Immature natural killer cell (primary cell): ENCODE results near the gene EEIG2. TPM values are rescaled to one million over a fixed set of nuclear protein-coding genes. Genes with fewer than 3 reads are reported as not detected.
A peak's percentile ranks its signal among the peaks of the same experiment; 100 is the strongest.

Source experiments
- DNase-seq, 3 donors: peaks; one replicate each; pipeline ENCODE4 v3.0.0; 2022; ENCODE audit warnings: mixed read lengths in 1 of 3
- H3K27ac Mint-ChIP-seq, 6 donors: one replicate each; pipeline ENCODE4 v1.8.0; 2020; ENCODE audit warnings: mixed read lengths in 6 of 6, mild to moderate bottlenecking in 5 of 6, inconsistent platforms in 4 of 6, moderate library complexity in 3 of 6
- H3K27me3 Mint-ChIP-seq, 3 donors: one replicate each; pipeline ENCODE4 v1.8.0; 2020 to 2021; ENCODE audit warnings: low read depth in 3 of 3, mild to moderate bottlenecking in 3 of 3, mixed read lengths in 3 of 3, moderate library complexity in 3 of 3, inconsistent platforms in 1 of 3
- H3K36me3 Mint-ChIP-seq, 3 donors: one replicate each; pipeline ENCODE4 v1.8.0; 2020; ENCODE audit warnings: mixed read lengths in 3 of 3, inconsistent platforms in 2 of 3, mild to moderate bottlenecking in 2 of 3
- H3K4me1 Mint-ChIP-seq, 2 donors: one replicate each; pipeline ENCODE4 v1.8.0; 2020; ENCODE audit warnings: inconsistent platforms in 2 of 2, mild to moderate bottlenecking in 2 of 2, mixed read lengths in 2 of 2, moderate library complexity in 1 of 2
- H3K4me3 Mint-ChIP-seq, 5 donors: one replicate each; pipeline ENCODE4 v1.8.0; 2020; ENCODE audit warnings: mild to moderate bottlenecking in 5 of 5, mixed read lengths in 5 of 5, inconsistent platforms in 3 of 5, moderate library complexity in 3 of 5
- H3K9me3 Mint-ChIP-seq, 6 donors: one replicate each; pipeline ENCODE4 v1.8.0; 2020; ENCODE audit warnings: mild to moderate bottlenecking in 6 of 6, mixed read lengths in 6 of 6, inconsistent platforms in 4 of 6, moderate library complexity in 3 of 6
- polyA plus RNA-seq, 3 donors: library from polyadenylated mRNA; unstranded; fragments of 300-500 nt; fragmentation: Illumina TruSeq; gene quantifications; one replicate each; pipeline ENCODE4 v1.2.3, GENCODE V29; 2021

EEIG2 gene
- polyA plus RNA-seq, 3 donors from 2014 or later, result 1.3 to 1.6 (median 1.4) TPM

DNA sequence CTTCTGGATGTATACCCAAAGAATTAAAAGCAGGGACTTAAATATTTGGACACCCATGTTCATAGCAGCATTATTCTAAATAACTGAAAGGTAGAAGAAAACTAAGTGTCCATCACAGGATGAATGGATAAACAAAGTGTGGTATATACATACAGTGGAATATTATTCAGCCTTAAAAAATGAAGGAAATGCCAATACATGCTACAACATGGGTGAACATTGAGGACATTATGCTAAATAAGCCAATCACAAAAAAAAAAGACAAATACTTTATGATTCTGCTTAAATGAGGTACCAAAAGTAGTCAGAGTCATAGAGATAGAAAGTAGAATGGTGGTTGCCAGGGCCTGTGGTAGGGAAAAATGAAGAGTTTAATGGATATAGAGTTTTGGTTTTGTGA, 14.1 kb downstream of the EEIG2 start:
- Mint-ChIP-seq H3K27me3 (no peaks in the 10 kb centered on the region), H3K4me3 (no peak overlapping the region), H3K4me1 (peaks cover 0 to 9% of the 10 kb centered on the region in 2 donors), H3K9me3 (peaks cover 0 to 5% (median 1%) of the 10 kb centered on the region in 6 donors), H3K27ac (no peak overlapping the region), H3K36me3 (peaks cover 0 to 4% (median 0%) of the 10 kb centered on the region in 3 donors)
- DNase-seq, result no peak

DNA sequence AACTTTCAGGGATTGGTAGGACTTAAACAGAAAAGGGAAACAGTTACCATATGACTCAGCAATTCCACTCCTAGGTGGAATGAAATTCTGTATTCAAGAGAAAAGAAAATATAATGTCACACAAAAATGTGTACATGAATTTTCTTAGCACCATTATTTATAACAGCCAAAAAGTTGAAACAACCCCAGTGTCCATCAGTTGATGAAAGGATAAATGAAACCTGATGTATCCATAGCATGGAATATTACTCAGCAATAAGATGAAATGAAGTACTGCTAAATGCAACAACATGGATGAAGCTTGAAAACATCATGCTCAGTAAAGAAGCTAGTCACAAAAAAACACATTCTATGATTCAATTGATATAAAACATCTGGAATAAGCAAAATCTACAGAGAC, 15.5 kb downstream of the EEIG2 start:
- Mint-ChIP-seq H3K9me3 (peaks cover 0 to 5% (median 3%) of the 10 kb centered on the region in 6 donors), H3K36me3 (peaks cover 0 to 6% (median 0%) of the 10 kb centered on the region in 3 donors), H3K4me1 (peaks cover under 1 to 10% of the 10 kb centered on the region in 2 donors), H3K4me3 (no peak overlapping the region), H3K27me3 (no peaks in the 10 kb centered on the region), H3K27ac (peak overlapping the region in 2 of 6 donors; percentile 0 to 18)
- DNase-seq, result no peak

DNA sequence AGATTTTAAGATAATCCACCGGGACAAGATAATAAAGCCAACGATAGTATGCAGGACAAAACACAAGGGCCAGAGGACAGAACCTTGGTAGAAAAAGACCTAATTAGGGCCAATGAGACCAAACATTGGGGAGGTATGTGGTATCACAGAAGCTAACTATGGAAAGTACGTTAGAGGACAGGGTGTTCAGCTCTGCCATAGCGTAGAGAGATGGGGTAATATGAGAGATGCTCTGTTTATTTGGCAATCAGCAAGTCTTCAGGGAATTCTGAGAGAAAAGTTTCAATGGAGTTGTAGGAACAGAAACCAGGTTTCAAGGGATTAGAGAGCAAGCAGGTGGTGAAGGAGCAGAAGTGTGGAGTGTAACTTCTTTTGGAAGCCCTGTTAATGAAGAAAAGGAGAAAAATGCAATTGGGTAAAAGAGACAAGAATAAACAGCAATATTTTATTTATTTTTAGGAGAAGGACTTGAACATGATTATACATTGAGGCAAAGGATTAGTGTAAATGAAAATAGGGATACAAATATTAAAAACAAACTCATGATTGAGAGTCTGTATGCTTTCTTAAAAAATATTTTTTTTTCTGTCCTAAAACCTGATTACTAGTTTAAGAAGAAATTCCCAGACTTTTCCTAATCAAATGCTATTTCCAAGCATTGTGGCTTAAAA, 24.0 kb downstream of the EEIG2 start:
- H3K27ac Mint-ChIP-seq, result peak overlapping the region in 4 of 6 donors; percentile 1 to 52 (median 31)
- H3K4me1 Mint-ChIP-seq, result peaks cover 29 to 70% of the 10 kb centered on the region in 2 donors
- DNase-seq, result no peak
- H3K36me3 Mint-ChIP-seq, result peaks cover 0 to 3% (median 0%) of the 10 kb centered on the region in 3 donors
- no peak overlapping the region for H3K4me3 Mint-ChIP-seq
- H3K27me3 Mint-ChIP-seq, result no peaks in the 10 kb centered on the region
- peaks cover 0 to 13% (median 0%) of the 10 kb centered on the region in 6 donors for H3K9me3 Mint-ChIP-seq

- no peak for DNase-seq
- peaks cover 34 to 76% of the 10 kb centered on the region in 2 donors for H3K4me1 Mint-ChIP-seq
- H3K27me3 Mint-ChIP-seq, result peaks cover 0 to 1% (median 0%) of the 10 kb centered on the region in 3 donors
- H3K4me3 Mint-ChIP-seq, result no peak overlapping the region
- H3K27ac Mint-ChIP-seq, result peak overlapping the region in 2 of 6 donors; percentile 52 to 71
- peaks cover 0 to 13% (median 0%) of the 10 kb centered on the region in 6 donors for H3K9me3 Mint-ChIP-seq
- peaks cover 0 to 3% (median 0%) of the 10 kb centered on the region in 3 donors for H3K36me3 Mint-ChIP-seq
Measured at GRCh38 chr1:108584428-108584856, 24.5 kb downstream of the EEIG2 start.

- H3K4me3 Mint-ChIP-seq, result no peak overlapping the region
- no peaks in the 10 kb centered on the region for H3K36me3 Mint-ChIP-seq
- peaks cover 0 to 9% (median 0%) of the 10 kb centered on the region in 6 donors for H3K9me3 Mint-ChIP-seq
- peaks cover 39 to 85% of the 10 kb centered on the region in 2 donors for H3K4me1 Mint-ChIP-seq
- no peak for DNase-seq
- peak overlapping the region; percentile 2 to 78 (median 47) for H3K27ac Mint-ChIP-seq
- peaks cover 0 to 1% (median 0%) of the 10 kb centered on the region in 3 donors for H3K27me3 Mint-ChIP-seq
Measured at GRCh38 chr1:108585313-108585712, 25.4 kb downstream of the EEIG2 start.

GRCh38 chr1:108590441-108590840, 30.5 kb downstream of the EEIG2 start:
- H3K36me3 Mint-ChIP-seq, result no peaks in the 10 kb centered on the region
- H3K27me3 Mint-ChIP-seq, result peaks cover 0 to 1% (median 0%) of the 10 kb centered on the region in 3 donors
- H3K9me3 Mint-ChIP-seq, result no peaks in the 10 kb centered on the region
- H3K4me1 Mint-ChIP-seq, result peaks cover 49 to 64% of the 10 kb centered on the region in 2 donors
- no peak for DNase-seq
- peak overlapping the region in 4 of 5 donors; percentile 9 to 62 (median 26) for H3K4me3 Mint-ChIP-seq
- peak overlapping the region; percentile 85 to 96 (median 93) for H3K27ac Mint-ChIP-seq

DNA sequence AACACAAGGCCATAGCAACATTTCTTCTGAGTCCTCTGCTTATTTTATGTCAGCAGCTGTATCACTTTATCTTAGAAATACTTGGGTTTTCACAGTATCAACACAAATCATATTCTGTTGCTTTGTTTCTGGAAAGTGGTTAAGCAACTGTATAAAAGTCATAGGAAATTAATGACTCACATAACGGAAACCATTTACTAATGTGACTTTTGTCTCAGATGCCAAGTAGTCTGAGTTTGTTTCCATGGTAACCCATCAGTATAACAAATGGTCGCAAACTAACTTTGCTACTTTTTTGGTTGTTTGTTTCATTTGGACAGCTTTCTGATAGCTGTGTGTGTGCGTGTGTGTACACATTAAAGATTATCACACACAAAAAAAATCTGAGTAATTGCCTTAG, 31.1 kb downstream of the EEIG2 start:
- peak overlapping the region in 4 of 5 donors; percentile 5 to 62 (median 36) for H3K4me3 Mint-ChIP-seq
- H3K27ac Mint-ChIP-seq, result peak overlapping the region; percentile 78 to 96 (median 93)

DNA sequence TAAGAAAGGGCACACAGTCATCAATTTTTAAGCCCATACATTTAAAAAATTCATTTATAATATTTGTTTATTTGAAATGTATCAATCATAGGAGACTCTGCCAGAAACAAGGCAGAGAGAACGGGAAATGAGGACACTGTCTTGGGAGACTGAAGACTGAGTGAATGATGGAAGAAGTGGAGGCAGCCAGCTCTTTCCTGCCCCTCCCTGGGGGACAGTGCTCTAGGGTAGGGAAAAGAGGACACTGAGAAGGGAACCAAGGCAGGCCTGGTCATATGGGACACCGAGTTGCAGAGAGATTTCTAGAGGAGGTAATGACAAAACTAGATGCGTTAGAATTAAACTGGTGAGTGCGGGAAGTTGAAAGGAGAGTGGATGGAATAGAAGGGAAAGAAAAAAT, 31.6 kb downstream of the EEIG2 start:
- Mint-ChIP-seq H3K27me3 (peaks cover 0 to 1% (median 0%) of the 10 kb centered on the region in 3 donors), H3K9me3 (no peaks in the 10 kb centered on the region), H3K4me3 (peak overlapping the region; percentile 7 to 59 (median 31)), H3K27ac (peak overlapping the region; percentile 78 to 96 (median 93)), H3K36me3 (no peaks in the 10 kb centered on the region), H3K4me1 (peaks cover 41 to 54% of the 10 kb centered on the region in 2 donors)
- peak in 1 of 3 donors; percentile 12 for DNase-seq

More for the DNA sequence above, 31.1 kb downstream of the EEIG2 start:
- Mint-ChIP-seq H3K4me1 (peaks cover 46 to 59% of the 10 kb centered on the region in 2 donors), H3K27me3 (peaks cover 0 to 1% (median 0%) of the 10 kb centered on the region in 3 donors), H3K9me3 (no peaks in the 10 kb centered on the region), H3K36me3 (no peaks in the 10 kb centered on the region)
- peak; percentile 76 to 84 (median 77) for DNase-seq

DNA sequence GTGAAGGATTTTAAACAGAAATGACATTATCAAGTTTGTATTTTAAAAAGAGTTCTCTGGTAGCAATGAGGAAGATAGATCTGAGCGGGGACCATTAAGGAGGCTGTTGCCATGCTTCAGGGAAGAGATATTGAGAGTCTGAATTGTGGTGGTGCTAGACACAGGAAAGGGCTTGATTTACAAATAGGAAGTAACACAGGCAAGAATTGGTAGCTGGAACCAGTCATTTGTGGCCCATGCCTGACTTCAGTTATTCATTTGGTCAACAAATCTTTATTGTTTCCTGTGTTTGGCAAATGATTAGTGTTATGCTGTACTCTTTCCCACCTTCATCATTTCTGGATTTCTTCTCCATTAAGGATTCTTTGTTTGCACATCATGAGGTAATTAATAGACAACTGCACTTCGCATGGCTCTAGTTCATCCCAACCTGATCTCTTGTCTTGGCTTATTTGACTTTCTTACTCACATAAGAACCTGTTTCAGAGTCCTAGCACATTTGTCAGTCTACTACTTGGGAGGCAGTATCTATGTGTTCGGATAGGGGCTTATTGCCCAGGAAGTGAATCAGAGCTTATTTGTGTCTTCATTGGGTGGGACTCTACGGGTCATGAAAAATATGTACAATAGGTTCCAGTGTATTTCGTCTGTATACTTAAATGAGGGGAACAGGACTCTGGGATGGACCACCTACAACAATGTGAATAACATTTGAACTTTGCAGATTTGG, 32.3 kb downstream of the EEIG2 start:
- H3K27ac Mint-ChIP-seq, result peak overlapping the region; percentile 78 to 96 (median 93)
- DNase-seq, result peak; percentile 58 to 64 (median 62)

DNA sequence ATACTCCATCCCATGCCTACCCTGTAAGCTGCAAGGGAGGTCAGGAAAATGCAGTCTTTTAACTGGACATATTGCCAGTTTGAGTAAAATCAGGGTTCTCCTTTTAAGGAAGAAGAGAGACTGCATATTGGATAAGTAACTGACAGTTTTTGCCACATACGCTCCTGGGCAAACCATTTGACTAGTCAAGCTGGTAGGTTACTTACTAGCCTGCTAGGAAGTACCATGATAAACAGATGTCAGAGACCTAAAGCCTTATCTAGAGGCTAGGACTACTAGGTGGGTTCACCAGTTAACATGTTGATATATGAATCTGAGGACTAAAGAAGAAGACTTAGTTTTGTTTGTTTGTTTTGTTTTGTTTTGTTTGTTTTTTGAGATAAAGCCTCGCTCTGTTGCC, 33.5 kb downstream of the EEIG2 start:
- Mint-ChIP-seq H3K36me3 (no peaks in the 10 kb centered on the region), H3K9me3 (no peaks in the 10 kb centered on the region), H3K27me3 (peaks cover 0 to 1% (median 0%) of the 10 kb centered on the region in 3 donors), H3K4me1 (peaks cover 36 to 40% of the 10 kb centered on the region in 2 donors), H3K4me3 (no peak overlapping the region), H3K27ac (peak overlapping the region in 3 of 6 donors; percentile 42 to 90 (median 58))
- no peak for DNase-seq

More for the DNA sequence above, 32.3 kb downstream of the EEIG2 start:
- Mint-ChIP-seq H3K27me3 (peaks cover 0 to 1% (median 0%) of the 10 kb centered on the region in 3 donors), H3K36me3 (no peaks in the 10 kb centered on the region), H3K4me3 (peak overlapping the region; percentile 7 to 59 (median 36)), H3K9me3 (no peaks in the 10 kb centered on the region), H3K4me1 (peaks cover 36 to 48% of the 10 kb centered on the region in 2 donors)

DNA sequence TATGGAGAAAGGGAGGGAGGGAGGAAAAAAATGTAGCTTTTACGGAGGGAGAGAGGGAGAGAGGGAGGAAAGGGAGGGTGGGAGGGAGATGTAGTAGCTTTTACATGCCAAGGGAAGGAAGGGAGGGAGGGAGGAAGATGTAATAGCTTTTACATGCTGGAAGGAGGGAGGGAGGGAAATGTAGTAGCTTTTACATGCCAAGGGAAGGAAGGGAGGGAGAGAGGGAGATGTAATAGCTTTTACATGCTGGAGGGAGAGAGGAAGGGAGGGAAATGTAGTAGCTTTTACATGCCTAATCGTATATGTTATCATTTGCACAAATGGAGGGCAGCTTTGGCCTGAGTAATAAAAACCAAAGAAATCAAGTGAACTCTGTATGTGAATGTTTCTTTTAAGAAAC, 35.6 kb downstream of the EEIG2 start:
- H3K4me3 Mint-ChIP-seq, result no peak overlapping the region
- DNase-seq, result no peak
- no peaks in the 10 kb centered on the region for H3K27me3 Mint-ChIP-seq
- H3K27ac Mint-ChIP-seq, result no peak overlapping the region
- no peaks in the 10 kb centered on the region for H3K36me3 Mint-ChIP-seq
- H3K9me3 Mint-ChIP-seq, result no peaks in the 10 kb centered on the region
- H3K4me1 Mint-ChIP-seq, result peaks cover 23 to 24% of the 10 kb centered on the region in 2 donors

DNA sequence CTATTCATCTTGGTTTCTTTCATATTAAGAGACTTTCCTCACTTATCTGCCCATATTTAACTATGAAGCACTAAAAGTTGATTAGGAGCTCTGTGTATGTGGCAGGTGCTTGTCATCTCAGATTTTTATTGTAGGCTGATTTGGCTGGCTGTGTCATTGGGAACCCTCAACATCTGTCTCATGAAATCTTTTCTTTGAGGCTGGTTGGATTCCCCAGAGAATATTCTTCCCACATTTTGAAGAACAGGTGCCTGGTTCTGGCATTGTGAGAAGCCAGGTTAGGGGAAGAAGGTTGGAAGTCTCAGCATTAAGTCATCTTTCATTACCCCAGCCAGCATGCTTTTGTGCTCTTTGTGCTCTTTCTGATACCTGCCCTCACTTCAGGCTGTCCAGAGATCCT, 37.1 kb downstream of the EEIG2 start:
- Mint-ChIP-seq H3K9me3 (no peaks in the 10 kb centered on the region), H3K27me3 (no peaks in the 10 kb centered on the region), H3K36me3 (peaks cover 0 to 4% (median 0%) of the 10 kb centered on the region in 3 donors), H3K27ac (peak overlapping the region in 3 of 6 donors; percentile 5 to 62 (median 38)), H3K4me3 (no peak overlapping the region), H3K4me1 (peaks cover 7 to 10% of the 10 kb centered on the region in 2 donors)
- no peak for DNase-seq

- DNase-seq, result no peak
- peaks cover 0 to 5% of the 10 kb centered on the region in 2 donors for H3K4me1 Mint-ChIP-seq
- H3K27me3 Mint-ChIP-seq, result no peaks in the 10 kb centered on the region
- H3K9me3 Mint-ChIP-seq, result no peaks in the 10 kb centered on the region
- no peak overlapping the region for H3K4me3 Mint-ChIP-seq
- no peak overlapping the region for H3K27ac Mint-ChIP-seq
- peaks cover 0 to 4% (median 0%) of the 10 kb centered on the region in 3 donors for H3K36me3 Mint-ChIP-seq
Measured at GRCh38 chr1:108598340-108598739, 38.4 kb downstream of the EEIG2 start.

- Mint-ChIP-seq H3K27ac (no peak overlapping the region), H3K27me3 (no peaks in the 10 kb centered on the region), H3K4me1 (peaks cover 0 to 5% of the 10 kb centered on the region in 2 donors), H3K4me3 (no peak overlapping the region), H3K9me3 (no peaks in the 10 kb centered on the region), H3K36me3 (peaks cover 0 to 4% (median 0%) of the 10 kb centered on the region in 3 donors)
- no peak for DNase-seq
Measured at GRCh38 chr1:108600504-108600903, 40.6 kb downstream of the EEIG2 start.
